ENCODE data around the gene VTI1A. TPM values are rescaled to one million over a fixed set of nuclear protein-coding genes. Genes with fewer than 3 reads are reported as not detected.

The VTI1A gene
- total and polyA plus RNA-seq, 8 donors = 7.3 to 20.2 (median 11.6) TPM

DNA sequence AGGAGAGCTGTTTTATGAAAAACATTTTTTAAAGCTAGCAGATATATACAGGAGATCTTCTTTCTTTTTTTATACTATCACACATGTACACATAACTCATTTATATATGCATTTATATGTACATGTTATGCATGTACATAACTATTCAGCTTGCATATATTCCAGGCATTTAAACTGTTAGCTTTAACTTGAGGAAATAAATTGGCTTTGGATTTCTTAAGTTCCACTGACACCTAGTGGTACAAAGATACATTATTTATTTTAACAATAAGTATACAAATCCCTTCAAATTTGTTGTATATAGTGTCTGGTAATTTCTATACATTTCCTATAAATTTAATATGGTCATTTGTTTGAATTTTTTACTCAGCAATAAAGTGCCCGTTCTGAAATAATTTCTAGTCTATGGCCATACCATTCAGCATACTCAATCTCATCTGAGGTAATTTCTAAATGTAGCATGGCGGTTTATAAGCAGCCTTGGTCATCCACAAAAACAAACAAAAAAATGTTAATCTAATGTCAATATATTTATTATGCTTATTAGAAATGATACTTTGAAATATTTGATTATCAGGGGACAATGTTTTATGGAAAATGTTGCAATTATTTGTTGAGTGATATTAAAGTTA lies 11.9 kb upstream of the VTI1A start:
- H3K4me1 ChIP-seq = no peaks in the 10 kb centered on the region
- ATAC-seq (peak in 1 of 4 donors; percentile 41), FAIRE-seq (peak; percentile 91), DNase-seq (no peak)
- H3K4me3 ChIP-seq = no peak overlapping the region
- no peaks in the 10 kb centered on the region for H3K9me3 ChIP-seq
- H3K27me3 ChIP-seq = no peaks in the 10 kb centered on the region
- 75% methylated on average over 2 of the region's 2 CpGs for WGBS, 2 donors
- peaks cover 0 to 32% (median 3%) of the 10 kb centered on the region in 3 donors for H3K36me3 ChIP-seq
- TF ChIP-seq, protein P1, sequence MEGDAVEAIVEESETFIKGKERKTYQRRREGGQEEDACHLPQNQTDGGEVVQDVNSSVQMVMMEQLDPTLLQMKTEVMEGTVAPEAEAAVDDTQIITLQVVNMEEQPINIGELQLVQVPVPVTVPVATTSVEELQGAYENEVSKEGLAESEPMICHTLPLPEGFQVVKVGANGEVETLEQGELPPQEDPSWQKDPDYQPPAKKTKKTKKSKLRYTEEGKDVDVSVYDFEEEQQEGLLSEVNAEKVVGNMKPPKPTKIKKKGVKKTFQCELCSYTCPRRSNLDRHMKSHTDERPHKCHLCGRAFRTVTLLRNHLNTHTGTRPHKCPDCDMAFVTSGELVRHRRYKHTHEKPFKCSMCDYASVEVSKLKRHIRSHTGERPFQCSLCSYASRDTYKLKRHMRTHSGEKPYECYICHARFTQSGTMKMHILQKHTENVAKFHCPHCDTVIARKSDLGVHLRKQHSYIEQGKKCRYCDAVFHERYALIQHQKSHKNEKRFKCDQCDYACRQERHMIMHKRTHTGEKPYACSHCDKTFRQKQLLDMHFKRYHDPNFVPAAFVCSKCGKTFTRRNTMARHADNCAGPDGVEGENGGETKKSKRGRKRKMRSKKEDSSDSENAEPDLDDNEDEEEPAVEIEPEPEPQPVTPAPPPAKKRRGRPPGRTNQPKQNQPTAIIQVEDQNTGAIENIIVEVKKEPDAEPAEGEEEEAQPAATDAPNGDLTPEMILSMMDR (IDR thresholded peaks at IDR 0.05) = peak in 3 of 4 donors; percentile 11 to 30 (median 22)
- no peak overlapping the region for H3K27ac ChIP-seq
- intact Hi-C loops (cut with DNase I) = no loop called here

DNA sequence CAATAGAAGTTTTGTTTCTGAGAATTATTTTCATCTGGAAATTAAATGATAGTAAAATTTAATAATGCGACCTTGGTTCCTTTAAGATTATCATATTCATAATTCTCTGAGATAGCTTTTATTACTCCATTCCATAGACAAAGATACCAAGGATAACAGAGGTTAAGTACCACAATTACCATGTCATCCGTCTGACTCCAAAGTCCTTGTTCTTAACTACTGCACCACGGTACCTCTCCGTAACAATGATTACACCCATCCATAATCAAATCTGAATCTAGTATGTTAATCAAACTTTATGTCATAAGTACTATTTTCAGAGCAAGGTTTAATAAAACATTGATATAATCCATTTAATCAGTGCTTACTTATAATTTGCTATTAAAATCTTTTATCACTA lies 8.7 kb upstream of the VTI1A start:
- TF ChIP-seq, protein P1 (IDR thresholded peaks at IDR 0.05) = no peak
- no peak for DNase-seq
- no peak overlapping the region for H3K27ac ChIP-seq
- no peaks in the 10 kb centered on the region for H3K4me1 ChIP-seq
- 91 to 95% methylated on average over 4 of the region's 4 CpGs for WGBS, 2 donors
- no peak overlapping the region for H3K4me3 ChIP-seq
- no peaks in the 10 kb centered on the region for H3K9me3 ChIP-seq
- H3K27me3 ChIP-seq = no peaks in the 10 kb centered on the region
- intact Hi-C loops (cut with DNase I) = no loop called here
- ATAC-seq = no peak
- no peak for FAIRE-seq
- H3K36me3 ChIP-seq = peaks cover 0 to 19% (median 0%) of the 10 kb centered on the region in 3 donors

DNA sequence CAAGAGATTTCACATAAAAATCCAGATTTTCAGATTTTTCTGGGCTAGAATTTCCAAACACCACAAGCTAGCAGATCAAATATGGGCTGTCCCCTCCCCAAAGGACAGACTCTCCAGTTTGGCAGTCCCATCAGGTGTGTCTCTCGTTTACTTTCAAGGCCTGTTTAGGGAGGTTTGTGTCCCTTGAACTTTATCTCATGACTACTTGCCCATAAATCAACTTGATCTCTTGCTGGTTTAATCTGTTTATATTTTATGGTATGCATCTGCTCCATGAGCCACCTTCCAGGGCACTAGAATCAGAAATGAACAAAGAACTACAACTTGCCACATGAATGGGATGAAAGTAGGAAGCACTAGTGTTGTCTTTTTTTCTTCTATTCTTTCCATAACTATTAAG lies 5.5 kb upstream of the VTI1A start:
- no peak for FAIRE-seq
- peaks cover 0 to 19% (median 0%) of the 10 kb centered on the region in 3 donors for H3K36me3 ChIP-seq
- WGBS, 2 donors = 75 to 80% methylated on average over 1 of the region's 1 CpG

DNA sequence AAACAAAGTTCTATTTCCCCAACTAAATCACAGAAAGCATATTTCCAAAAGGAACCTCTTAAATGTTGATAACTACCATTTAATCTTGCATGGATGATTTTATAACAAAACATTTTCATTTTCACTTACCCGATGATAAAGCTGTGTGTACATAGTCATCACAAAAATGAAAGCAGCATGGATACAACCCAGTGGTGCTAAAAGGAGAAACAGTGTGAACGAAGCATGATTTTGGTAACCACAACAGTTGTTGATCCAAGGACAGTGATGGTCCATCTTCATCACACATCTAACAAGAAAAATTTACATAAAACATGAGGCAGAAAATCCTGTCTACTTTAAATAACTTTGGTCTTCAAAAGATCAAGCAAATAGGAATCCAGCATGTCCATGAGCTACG lies 5.0 kb upstream of the VTI1A start:
- no peak overlapping the region for H3K4me3 ChIP-seq
- no peaks in the 10 kb centered on the region for H3K27me3 ChIP-seq
- peaks cover 0 to 19% (median 0%) of the 10 kb centered on the region in 3 donors for H3K36me3 ChIP-seq
- no peak for ATAC-seq
- peaks cover 0 to 11% (median 7%) of the 10 kb centered on the region in 3 donors for H3K4me1 ChIP-seq
- FAIRE-seq = no peak
- intact Hi-C loops (cut with DNase I) = no loop called here
- DNase-seq = no peak
- no peak overlapping the region for H3K27ac ChIP-seq
- TF ChIP-seq, protein P1 (IDR thresholded peaks at IDR 0.05) = no peak
- H3K9me3 ChIP-seq = no peaks in the 10 kb centered on the region
- 76 to 85% methylated on average over 3 of the region's 3 CpGs for WGBS, 2 donors

More for the DNA sequence above, 5.5 kb upstream of the VTI1A start:
- no peak overlapping the region for H3K4me3 ChIP-seq
- intact Hi-C loops (cut with DNase I) = no loop called here
- H3K27ac ChIP-seq = no peak overlapping the region
- no peaks in the 10 kb centered on the region for H3K9me3 ChIP-seq
- ATAC-seq = no peak
- H3K27me3 ChIP-seq = no peaks in the 10 kb centered on the region
- TF ChIP-seq, protein P1 (IDR thresholded peaks at IDR 0.05) = no peak
- no peak for DNase-seq
- H3K4me1 ChIP-seq = peaks cover 0 to 11% (median 7%) of the 10 kb centered on the region in 3 donors

Data from pancreas (tissue), 10 donors.